HFFc6 (cell line): Measurements from ENCODE around the gene GLB1L2. TPM values are rescaled to one million over a fixed set of nuclear protein-coding genes. Genes with fewer than 3 reads are reported as not detected.

Experiments
- DNase-seq: peaks from one replicate; pipeline ENCODE4 v3.0.0-alpha.2; 2018
- H3K27ac Mint-ChIP-seq: 2 replicates; pipeline ENCODE4 v1.8.0; 2020; ENCODE audit warnings: mild to moderate bottlenecking, mixed read lengths
- H3K27me3 Mint-ChIP-seq: 2 replicates; pipeline ENCODE4 v1.8.0; 2021; ENCODE audit warnings: mild to moderate bottlenecking, moderate library complexity, mixed read lengths; ENCODE audit not compliant: insufficient read depth
- H3K36me3 Mint-ChIP-seq: 2 replicates; pipeline ENCODE4 v1.8.0; 2021; ENCODE audit warnings: low read depth, mixed read lengths
- H3K4me1 Mint-ChIP-seq: 2 replicates; pipeline ENCODE4 v1.8.0; 2020; ENCODE audit warnings: low read depth, mixed read lengths
- H3K4me3 Mint-ChIP-seq: 2 replicates; pipeline ENCODE4 v1.8.0; 2020; ENCODE audit warnings: mild to moderate bottlenecking, moderate library complexity, mixed read lengths
- H3K9me3 Mint-ChIP-seq: 2 replicates; pipeline ENCODE4 v1.8.0; 2020; ENCODE audit warnings: mild to moderate bottlenecking, mixed read lengths
- CTCF ChIP-seq: fragments of 200-600 bp; sonication (generic); IDR thresholded peaks from 2 replicates; pipeline ENCODE4 v1.5.0; 2021; ENCODE audit warnings: antibody characterized with exemption, mild to moderate bottlenecking
- total RNA-seq, 6 experiments: library from RNA; stranded (reverse); fragmentation: NEBNext Ultra II Directional; extraction: Animal tissue kit (Norgen Biotek cat#: 25700); gene quantifications; 2 replicates in 1 of 6; 3 replicates in 5 of 6; pipeline ENCODE4 v1.2.3, GENCODE V29; 2021

GLB1L2 gene
- total RNA-seq, 6 experiments from 2014 or later = not detected

- no peak for TF ChIP-seq CTCF
- Mint-ChIP-seq H3K27me3 (peaks cover 6% of the 10 kb centered on the region; the same call in 1 of the 2 replicates), H3K9me3 (peaks cover 29% of the 10 kb centered on the region), H3K4me1 (no peaks in the 10 kb centered on the region), H3K36me3 (no peaks in the 10 kb centered on the region; the same call in 1 of the 2 replicates), H3K4me3 (no peak overlapping the region), H3K27ac (no peak overlapping the region)
- no peak for DNase-seq
Observed at GRCh38 chr11:134365011-134365925, 33.5 kb downstream of the GLB1L2 start.

GRCh38 chr11:134366254-134366653, 34.5 kb downstream of the GLB1L2 start:
- Mint-ChIP-seq H3K4me1 (no peaks in the 10 kb centered on the region), H3K27ac (no peak overlapping the region), H3K27me3 (peaks cover 6% of the 10 kb centered on the region; the same call in 1 of the 2 replicates), H3K4me3 (no peak overlapping the region), H3K36me3 (no peaks in the 10 kb centered on the region; the same call in 1 of the 2 replicates), H3K9me3 (peaks cover 34% of the 10 kb centered on the region)
- TF ChIP-seq CTCF = no peak
- DNase-seq = no peak

GRCh38 chr11:134367781-134368180, 36.0 kb downstream of the GLB1L2 start:
- no peaks in the 10 kb centered on the region for H3K4me1 Mint-ChIP-seq
- TF ChIP-seq CTCF = no peak
- H3K9me3 Mint-ChIP-seq = peaks cover 41% of the 10 kb centered on the region
- H3K4me3 Mint-ChIP-seq = no peak overlapping the region
- no peak for DNase-seq
- H3K27me3 Mint-ChIP-seq = peaks cover 6% of the 10 kb centered on the region
- H3K27ac Mint-ChIP-seq = no peak overlapping the region
- no peaks in the 10 kb centered on the region for H3K36me3 Mint-ChIP-seq

GRCh38 chr11:134369656-134370525, 38.1 kb downstream of the GLB1L2 start:
- peaks cover 50% of the 10 kb centered on the region for H3K9me3 Mint-ChIP-seq
- H3K36me3 Mint-ChIP-seq = no peaks in the 10 kb centered on the region
- H3K27ac Mint-ChIP-seq = no peak overlapping the region
- H3K4me1 Mint-ChIP-seq = no peaks in the 10 kb centered on the region
- H3K27me3 Mint-ChIP-seq = peaks cover 4% of the 10 kb centered on the region
- DNase-seq = no peak
- no peak overlapping the region for H3K4me3 Mint-ChIP-seq
- no peak for TF ChIP-seq CTCF

- Mint-ChIP-seq H3K4me1 (no peaks in the 10 kb centered on the region), H3K36me3 (no peaks in the 10 kb centered on the region), H3K27ac (no peak overlapping the region), H3K9me3 (peaks cover 49% of the 10 kb centered on the region), H3K27me3 (peaks cover 4% of the 10 kb centered on the region), H3K4me3 (no peak overlapping the region)
- TF ChIP-seq CTCF = no peak
- no peak for DNase-seq
Observed at GRCh38 chr11:134370526-134371435, 39.0 kb downstream of the GLB1L2 start.
